Neuronal stem cell (in vitro differentiated cells): ENCODE results near the gene SHISAL1.
A peak's percentile ranks its signal among the peaks of the same experiment; 100 is the strongest.
"Not testable (repeated sequence)": the region's sequence is repeated elsewhere in the genome, so short reads cannot be mapped to it uniquely, and the experiment has no call there.

ENCODE experiments used
- DNase-seq: peaks from one replicate; pipeline ENCODE4 v3.0.0-alpha.2; 2013; ENCODE audit warnings: low spot score
- H2AFZ ChIP-seq: one replicate; pipeline ENCODE4 v1.6.1; 2013; ENCODE audit warnings: mild to moderate bottlenecking, low read length, inconsistent platforms
- H2AK5ac ChIP-seq: 2 replicates; pipeline ENCODE4 v1.6.1; 2013; ENCODE audit warnings: low read depth, mild to moderate bottlenecking, inconsistent platforms, low read length, moderate library complexity, mixed read lengths
- H2BK120ac ChIP-seq: 2 replicates; pipeline ENCODE4 v1.6.1; 2013; ENCODE audit warnings: low read depth, mild to moderate bottlenecking, inconsistent platforms, low read length, moderate library complexity, mixed read lengths
- H2BK12ac ChIP-seq: one replicate; pipeline ENCODE4 v1.6.1; 2013; ENCODE audit warnings: low read length, inconsistent platforms
- H2BK15ac ChIP-seq: 2 replicates; pipeline ENCODE4 v1.6.1; 2013; ENCODE audit warnings: mild to moderate bottlenecking, low read length, inconsistent platforms, mixed read lengths
- H2BK5ac ChIP-seq: one replicate; pipeline ENCODE4 v1.6.1; 2013; ENCODE audit warnings: inconsistent platforms, mild to moderate bottlenecking, low read length, moderate library complexity
- H3K14ac ChIP-seq: one replicate; pipeline ENCODE4 v1.6.1; 2013; ENCODE audit warnings: low read length, inconsistent platforms
- H3K18ac ChIP-seq: 2 replicates; pipeline ENCODE4 v1.6.1; 2013; ENCODE audit warnings: low read length, inconsistent platforms
- H3K23ac ChIP-seq: 2 replicates; pipeline ENCODE4 v1.6.1; 2013; ENCODE audit warnings: low read depth, mild to moderate bottlenecking, mixed read lengths, low read length, inconsistent platforms; ENCODE audit not compliant: poor library complexity
- H3K27ac ChIP-seq: replicated peaks from 3 replicates; pipeline ENCODE4 v1.5.1; 2013; ENCODE audit warnings: low read length, inconsistent platforms
- H3K27me3 ChIP-seq, 3 experiments: 2 replicates each; pipeline ENCODE4 v1.6.1; 2013; ENCODE audit warnings: low read length in 3 of 3, mild to moderate bottlenecking in 2 of 3, inconsistent platforms in 1 of 3, low read depth in 1 of 3, mixed read lengths in 1 of 3, moderate library complexity in 1 of 3; ENCODE audit not compliant: control insufficient read depth in 3 of 3, insufficient read depth in 3 of 3
- H3K36me3 ChIP-seq, 2 donors: replicated peaks in 1 of 2; 2 replicates each; pipeline ENCODE4 v1.6.1; 2013; ENCODE audit warnings: low read length in 2 of 2; ENCODE audit not compliant: control insufficient read depth in 2 of 2, insufficient read depth in 2 of 2
- H3K4ac ChIP-seq: 2 replicates; pipeline ENCODE4 v1.6.1; 2013; ENCODE audit warnings: inconsistent platforms, mild to moderate bottlenecking, low read length, moderate library complexity
- H3K4me1 ChIP-seq, 2 donors: 1 replicate in 1 of 2; 2 replicates in 1 of 2; pipeline ENCODE4 v1.6.1; 2013; ENCODE audit warnings: low read length in 2 of 2, low read depth in 1 of 2; ENCODE audit not compliant: control insufficient read depth in 2 of 2, insufficient read depth in 1 of 2
- H3K4me2 ChIP-seq: one replicate; pipeline ENCODE4 v1.6.1; 2013; ENCODE audit warnings: mild to moderate bottlenecking, low read length, inconsistent platforms; ENCODE audit not compliant: insufficient read depth, poor library complexity, severe bottlenecking
- H3K4me3 ChIP-seq, 2 donors: 2 replicates each; pipeline ENCODE4 v1.5.1; 2013; ENCODE audit warnings: low read length in 2 of 2, mild to moderate bottlenecking in 2 of 2, inconsistent platforms in 1 of 2, moderate library complexity in 1 of 2
- H3K79me1 ChIP-seq: one replicate; pipeline ENCODE4 v1.6.1; 2013; ENCODE audit warnings: low read depth, mild to moderate bottlenecking, inconsistent platforms, low read length, moderate library complexity
- H3K9ac ChIP-seq: one replicate; pipeline ENCODE4 v1.6.1; 2013; ENCODE audit warnings: mild to moderate bottlenecking, low read depth, low read length, inconsistent platforms; ENCODE audit not compliant: poor library complexity
- H3K9me3 ChIP-seq, 2 donors: replicated peaks in 1 of 2; 2 replicates each; pipeline versions ENCODE3 to v1.6.1; 2013; ENCODE audit warnings: low read length in 2 of 2, mild to moderate bottlenecking in 2 of 2, inconsistent platforms in 1 of 2, low read depth in 1 of 2, mixed read lengths in 1 of 2, moderate library complexity in 1 of 2; ENCODE audit not compliant: control insufficient read depth in 2 of 2, insufficient read depth in 1 of 2
- H4K8ac ChIP-seq: one replicate; pipeline ENCODE4 v1.6.1; 2013; ENCODE audit warnings: low read depth, mild to moderate bottlenecking, inconsistent platforms, low read length, moderate library complexity
- H4K91ac ChIP-seq: one replicate; pipeline ENCODE4 v1.6.1; 2013; ENCODE audit warnings: low read length, low read depth, mild to moderate bottlenecking, inconsistent platforms; ENCODE audit not compliant: poor library complexity
- WGBS, 2 donors: extraction: QIAGEN DNeasy Blood & Tissue Kit; methylation state at CpG; one replicate each; pipeline ENCODE4 v1.1.7; 2013; ENCODE audit warnings: missing lambda C conversion rate in 2 of 2, mixed read lengths in 1 of 2; ENCODE audit not compliant: insufficient read length in 2 of 2, insufficient replicate concordance in 1 of 2; ENCODE audit errors: extremely low coverage in 2 of 2; 5-methylcytosine and 5-hydroxymethylcytosine counted together

Gene SHISAL1

DNA sequence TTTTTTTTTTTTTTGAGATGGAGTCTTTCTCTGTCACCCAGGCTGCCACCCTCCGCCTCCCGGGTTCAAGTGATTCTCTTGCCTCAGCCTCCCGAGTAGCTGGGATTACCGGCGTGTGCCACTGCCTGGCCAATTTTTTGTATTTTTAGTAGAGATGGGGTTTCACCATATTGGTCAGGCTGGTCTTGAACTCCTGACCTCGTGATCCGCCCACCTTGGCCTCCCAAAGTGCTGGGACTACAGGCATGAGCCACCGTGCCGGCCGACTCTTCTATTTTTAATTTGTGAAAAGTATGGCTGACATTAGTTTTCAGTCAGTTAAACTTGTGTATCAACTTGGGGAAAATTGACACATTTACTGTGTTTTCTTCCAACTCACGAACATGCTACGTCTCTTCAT is 78.4 kb downstream of the SHISAL1 start:
- not testable (repeated sequence) for H3K79me1 ChIP-seq, H4K8ac ChIP-seq, H3K27ac ChIP-seq, H2AK5ac ChIP-seq, H2BK15ac ChIP-seq, H3K27me3 ChIP-seq, H3K36me3 ChIP-seq, H4K91ac ChIP-seq, H2BK12ac ChIP-seq, H3K18ac ChIP-seq, H3K9ac ChIP-seq, H3K4me2 ChIP-seq, H3K4me1 ChIP-seq, H3K4me3 ChIP-seq, H2BK120ac ChIP-seq, H3K14ac ChIP-seq, DNase-seq, H2BK5ac ChIP-seq, H3K4ac ChIP-seq, H2AFZ ChIP-seq, H3K23ac ChIP-seq, H3K9me3 ChIP-seq
- WGBS, 2 donors, result no CpG with 5 or more reads among the region's 12 CpGs

DNA sequence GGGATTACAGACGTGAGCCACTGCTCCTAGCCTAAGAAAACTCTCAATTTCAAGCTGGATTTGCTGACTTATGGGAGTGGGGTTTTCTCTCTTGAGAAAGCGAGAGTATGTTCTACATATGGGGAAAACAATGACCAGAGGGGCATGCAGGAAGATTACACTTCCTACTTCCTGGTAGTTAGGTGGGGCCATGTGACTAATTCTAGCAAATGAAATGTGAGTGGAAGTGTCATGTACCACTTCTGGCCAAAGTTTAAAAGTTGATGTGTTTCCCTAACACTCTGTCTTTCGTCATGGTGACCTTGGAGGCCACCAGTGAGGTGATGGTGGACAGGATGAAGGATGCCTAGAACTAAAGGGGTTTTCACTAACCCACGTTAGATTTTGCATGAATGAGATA is 81.5 kb downstream of the SHISAL1 start:
- no peaks in the 10 kb centered on the region for H3K79me1 ChIP-seq
- H4K8ac ChIP-seq, result no peak overlapping the region
- no peak overlapping the region for H4K91ac ChIP-seq
- no peaks in the 10 kb centered on the region for H3K36me3 ChIP-seq
- no peak overlapping the region for H2BK120ac ChIP-seq
- H3K4me2 ChIP-seq, result no peak overlapping the region
- no peak overlapping the region for H2BK15ac ChIP-seq
- H3K9me3 ChIP-seq, result peaks cover 0 to 11% of the 10 kb centered on the region in 2 donors
- DNase-seq, result no peak
- no peak overlapping the region for H3K4ac ChIP-seq
- H2BK5ac ChIP-seq, result no peak overlapping the region
- H3K9ac ChIP-seq, result no peak overlapping the region
- no peak overlapping the region for H2AK5ac ChIP-seq
- H3K23ac ChIP-seq, result no peak overlapping the region
- no CpG with 5 or more reads among the region's 4 CpGs for WGBS, 2 donors
- no peak overlapping the region for H3K14ac ChIP-seq
- H3K18ac ChIP-seq, result no peak overlapping the region
- no peak overlapping the region for H3K27ac ChIP-seq
- no peak overlapping the region for H3K4me3 ChIP-seq
- H2AFZ ChIP-seq, result peak overlapping the region; percentile 4
- H3K4me1 ChIP-seq, result no peaks in the 10 kb centered on the region
- H2BK12ac ChIP-seq, result no peak overlapping the region
- no peaks in the 10 kb centered on the region for H3K27me3 ChIP-seq

DNA sequence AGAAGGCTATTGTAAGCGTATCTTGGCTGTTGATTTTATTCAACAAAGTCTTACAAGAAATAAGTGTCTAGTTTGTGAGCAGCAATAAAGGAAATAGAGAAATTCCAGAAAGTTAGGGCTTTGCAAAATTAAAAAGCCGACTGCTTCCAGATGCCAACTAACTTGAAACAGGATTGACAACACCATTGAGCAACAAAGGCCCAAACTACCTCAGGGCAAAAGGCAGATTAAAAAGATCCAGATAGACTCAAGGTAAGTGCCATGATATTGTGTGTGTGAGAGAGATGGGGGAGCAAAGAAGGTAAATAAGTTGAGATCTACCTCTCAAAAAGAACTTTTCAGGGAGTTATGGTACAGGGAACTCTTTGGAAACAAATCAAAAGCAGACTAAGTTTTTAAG is 82.9 kb downstream of the SHISAL1 start:
- H2BK5ac ChIP-seq, result no peak overlapping the region
- H3K14ac ChIP-seq, result no peak overlapping the region
- no peak overlapping the region for H3K4me3 ChIP-seq
- H3K9ac ChIP-seq, result no peak overlapping the region
- H3K36me3 ChIP-seq, result no peaks in the 10 kb centered on the region
- no peak overlapping the region for H2BK12ac ChIP-seq
- H3K4me1 ChIP-seq, result no peaks in the 10 kb centered on the region
- no peak overlapping the region for H2BK15ac ChIP-seq
- H3K23ac ChIP-seq, result no peak overlapping the region
- no peak overlapping the region for H3K18ac ChIP-seq
- H2AFZ ChIP-seq, result no peak overlapping the region
- no peak overlapping the region for H4K91ac ChIP-seq
- no peak overlapping the region for H3K4me2 ChIP-seq
- no peaks in the 10 kb centered on the region for H3K27me3 ChIP-seq
- no peak overlapping the region for H2BK120ac ChIP-seq
- no CpG with 5 or more reads among the region's 2 CpGs for WGBS, 2 donors
- H3K27ac ChIP-seq, result no peak overlapping the region
- peaks cover 0 to 11% of the 10 kb centered on the region in 2 donors for H3K9me3 ChIP-seq
- DNase-seq, result no peak
- no peak overlapping the region for H2AK5ac ChIP-seq
- H3K79me1 ChIP-seq, result no peaks in the 10 kb centered on the region
- no peak overlapping the region for H3K4ac ChIP-seq
- no peak overlapping the region for H4K8ac ChIP-seq

DNA sequence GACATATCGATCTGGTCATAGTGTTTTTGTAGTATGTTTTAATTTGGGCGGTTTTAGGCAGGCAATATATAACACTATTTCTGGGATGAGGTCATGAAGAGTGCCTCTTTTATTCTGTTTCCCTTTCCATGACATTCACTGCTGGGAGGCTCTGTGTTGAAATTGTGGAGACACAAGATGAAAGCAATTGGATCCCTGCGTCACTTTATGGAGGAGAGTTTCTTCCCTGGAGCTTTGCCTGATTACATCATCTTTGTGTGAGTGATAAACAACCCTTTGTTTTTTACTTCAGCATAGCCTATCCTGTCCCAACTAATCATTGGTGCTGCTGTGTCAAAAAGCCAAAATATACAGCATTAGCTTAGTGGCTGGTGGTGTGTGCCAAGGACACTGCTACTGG is 83.4 kb downstream of the SHISAL1 start:
- no peak overlapping the region for H3K9ac ChIP-seq
- H2AK5ac ChIP-seq, result no peak overlapping the region
- no peak overlapping the region for H3K14ac ChIP-seq
- no peak overlapping the region for H2BK5ac ChIP-seq
- no peaks in the 10 kb centered on the region for H3K79me1 ChIP-seq
- no peak overlapping the region for H2BK15ac ChIP-seq
- no CpG with 5 or more reads among the region's 3 CpGs for WGBS, 2 donors
- H2BK120ac ChIP-seq, result no peak overlapping the region
- DNase-seq, result no peak
- H3K4me3 ChIP-seq, result no peak overlapping the region
- H3K23ac ChIP-seq, result no peak overlapping the region
- H3K36me3 ChIP-seq, result no peaks in the 10 kb centered on the region
- peaks cover 0 to 11% of the 10 kb centered on the region in 2 donors for H3K9me3 ChIP-seq
- no peak overlapping the region for H2BK12ac ChIP-seq
- H3K27ac ChIP-seq, result no peak overlapping the region
- no peak overlapping the region for H3K18ac ChIP-seq
- no peaks in the 10 kb centered on the region for H3K4me1 ChIP-seq
- H4K8ac ChIP-seq, result no peak overlapping the region
- H3K27me3 ChIP-seq, result no peaks in the 10 kb centered on the region
- no peak overlapping the region for H4K91ac ChIP-seq
- no peak overlapping the region for H3K4ac ChIP-seq
- no peak overlapping the region for H3K4me2 ChIP-seq
- no peak overlapping the region for H2AFZ ChIP-seq
